K562 (cell line): ENCODE results near the gene RUNX3. TPM values are rescaled to one million over a fixed set of nuclear protein-coding genes. Genes with fewer than 3 reads are reported as not detected.

Experiments
- ATAC-seq: fragments of 200-7000 bp; cut with Tn5 transposase; 3 replicates; pipeline ENCODE4 v1.9.1; 2020; ENCODE audit warnings: moderate library complexity
- BruUV-seq: library from RNA; stranded (reverse); fragments of 400-500 nt; replicated peaks from 2 replicates; lab custom pipeline; 2021; lab: Mats Ljungman, UMichigan
- CTCF ChIA-PET: fragments of 300-600 bp; formaldehyde crosslinking; extraction: SDS; loops from one replicate; lab custom pipeline; 2021; ENCODE audit warnings: low intra/inter-chr PET ratio; lab: Yijun Ruan, JAX
- POLR2A ChIA-PET: fragments of 300-600, 350-650 bp; sonication (Branson Sonifier 250); formaldehyde crosslinking; extraction: SDS; loops from one replicate; lab custom pipeline; 2021; ENCODE audit warnings: antibody characterized with exemption, inconsistent platforms; lab: Yijun Ruan, JAX
- DNase-seq, 4 experiments: peaks; one replicate each; pipeline versions ENCODE4 v3.0.0 to v3.0.0-alpha.2; 2011 to 2018; ENCODE audit warnings: low spot score in 3 of 4, mixed read lengths in 3 of 4; ENCODE audit errors: extremely low read depth in 1 of 4
- FAIRE-seq: peaks from 2 replicates; lab custom pipeline; 2011; peaks lifted over from hg19 to GRCh38; lab: Jason Lieb, UNC
- H2AFZ ChIP-seq: 2 replicates; pipeline ENCODE4 v1.6.0; 2011; ENCODE audit warnings: low read depth, low read length, control low read depth, inconsistent platforms
- H3K27ac ChIP-seq: fragments of 200-600 bp; 3 replicates; pipeline ENCODE4 v1.8.0; 2011; ENCODE audit warnings: low read depth, mild to moderate bottlenecking, control low read depth, inconsistent platforms, low read length, moderate library complexity, mixed read lengths; ENCODE audit errors: extremely low read depth
- H3K27me3 ChIP-seq, 2 experiments: fragments of 300-600 bp in 1 of 2; 2 replicates in 1 of 2; 3 replicates in 1 of 2; pipeline versions ENCODE4 v1.6.0 to v1.8.0; 2011; ENCODE audit warnings: inconsistent platforms in 2 of 2, low read length in 2 of 2, mild to moderate bottlenecking in 1 of 2, mixed read lengths in 1 of 2, moderate library complexity in 1 of 2; ENCODE audit not compliant: control insufficient read depth in 2 of 2, insufficient read depth in 2 of 2
- H3K36me3 ChIP-seq: fragments of 300-600 bp; 3 replicates; pipeline ENCODE4 v1.8.0; 2011; ENCODE audit warnings: mild to moderate bottlenecking, low read length, inconsistent platforms; ENCODE audit not compliant: control insufficient read depth, insufficient read depth
- H3K4me1 ChIP-seq, 2 experiments: fragments of 200-600 bp in 1 of 2; replicated peaks in 1 of 2; 2 replicates in 1 of 2; 3 replicates in 1 of 2; pipeline versions ENCODE4 v1.5.1 to v1.8.0; 2011; ENCODE audit warnings: inconsistent platforms in 2 of 2, low read length in 2 of 2, mild to moderate bottlenecking in 1 of 2, mixed read lengths in 1 of 2, moderate library complexity in 1 of 2; ENCODE audit not compliant: control insufficient read depth in 2 of 2, insufficient read depth in 2 of 2
- H3K4me2 ChIP-seq: 2 replicates; pipeline ENCODE4 v1.6.1; 2011; ENCODE audit warnings: low read length, control low read depth, inconsistent platforms, mixed read lengths; ENCODE audit not compliant: insufficient read depth
- H3K4me3 ChIP-seq: fragments of 200-600 bp; sonication (generic), shearing (Covaris generic); 2 replicates; pipeline ENCODE4 v1.5.1; 2016; ENCODE audit warnings: control low read depth, inconsistent platforms
- H3K79me2 ChIP-seq: fragments of 200-600 bp; 3 replicates; pipeline ENCODE4 v1.8.0; 2011; ENCODE audit warnings: low read length, inconsistent platforms; ENCODE audit not compliant: control insufficient read depth, insufficient read depth
- H3K9ac ChIP-seq, 2 experiments: 2 replicates each; pipeline versions ENCODE4 v1.6.0 to v1.6.1; 2011; ENCODE audit warnings: low read depth in 2 of 2, low read length in 2 of 2, control low read depth in 1 of 2, inconsistent platforms in 1 of 2, mild to moderate bottlenecking in 1 of 2, mixed read lengths in 1 of 2; ENCODE audit not compliant: insufficient read depth in 1 of 2
- H3K9me1 ChIP-seq: one replicate; pipeline ENCODE4 v1.6.0; 2011; ENCODE audit warnings: inconsistent platforms, mild to moderate bottlenecking, low read length, moderate library complexity; ENCODE audit not compliant: control insufficient read depth, insufficient read depth
- H3K9me3 ChIP-seq: replicated peaks from 2 replicates; pipeline ENCODE4 v1.5.1; 2011; ENCODE audit warnings: low read depth, low read length, inconsistent platforms; ENCODE audit not compliant: control insufficient read depth, insufficient read depth
- H4K20me1 ChIP-seq: replicated peaks from 2 replicates; pipeline ENCODE4 v1.6.1; 2011; ENCODE audit warnings: low read length, inconsistent platforms, mixed read lengths; ENCODE audit not compliant: control insufficient read depth, insufficient read depth
- BRCA1 ChIP-seq, 2 experiments: fragments of 450-650 bp in 1 of 2; sonication (generic) in 1 of 2; formaldehyde crosslinking in 1 of 2; IDR thresholded peaks; 2 replicates each; pipeline versions ENCODE4 v1.5.0 to v1.6.1; 2017 to 2020; ENCODE audit warnings: mild to moderate bottlenecking in 1 of 2, missing genetic modification reagents in 1 of 2
- CREB3L1 ChIP-seq: fragments of 450-650 bp; IDR thresholded peaks from 2 replicates; pipeline ENCODE4 v1.6.1; 2014; ENCODE audit warnings: low read depth, mild to moderate bottlenecking, moderate library complexity, borderline replicate concordance
- GABPB2 ChIP-seq: fragments of 250-450 bp; sonication (Bioruptor Pico); conservative IDR thresholded peaks from 2 replicates; pipeline ENCODE4 v1.5.1; 2021; ENCODE audit warnings: mild to moderate bottlenecking
- NEUROD1 ChIP-seq: fragments of 150-350 bp; IDR thresholded peaks from 2 replicates; pipeline ENCODE4 v1.6.1; 2014; ENCODE audit warnings: borderline replicate concordance, low read length, low read depth; ENCODE audit not compliant: partially characterized antibody
- ZNF12 ChIP-seq: sonication (generic); formaldehyde crosslinking; IDR thresholded peaks from 2 replicates; pipeline ENCODE4 v1.4.0; 2020; ENCODE audit warnings: mild to moderate bottlenecking, missing genetic modification reagents
- ZNF584 ChIP-seq: fragments of 200-800 bp; sonication (Bioruptor generic); IDR thresholded peaks from 2 replicates; pipeline ENCODE4 v1.6.1; 2016; ENCODE audit warnings: low read depth, mild to moderate bottlenecking, missing genetic modification characterization, missing compliant biosample characterization
- WGBS: fragments of 100-300 bp; shearing (Covaris generic); methylation state at CpG from one replicate; pipeline ENCODE4 v1.1.6; 2016; ENCODE audit warnings: low coverage, mixed read lengths; ENCODE audit not compliant: insufficient coverage; ENCODE audit errors: missing lambda C conversion rate; 5-methylcytosine and 5-hydroxymethylcytosine counted together
- in situ Hi-C: fragments of 300-500 bp; cut with MboI; formaldehyde crosslinking; loops from 4 replicates; pipeline ENCODE4 v1.15.0; 2018; ENCODE audit warnings: inconsistent platforms, mixed read lengths
- intact Hi-C: fragments of 100-400 bp; cut with micrococcal nuclease; formaldehyde crosslinking; loops from 2 replicates; pipeline ENCODE4 v1.14.2; 2022
- polyA plus RNA-seq, 8 experiments: library from polyadenylated mRNA; depleted of rRNA in 4 of 8; stranded (reverse) in 5 of 8; unstranded in 3 of 8; fragments of >200 nt; fragmentation: Nextera tagmentation in 2 of 8; fragmentation: Illumina TruSeq in 1 of 8; extraction: Ambion mirVana in 2 of 8; extraction: Trizol in 1 of 8; gene quantifications; 2 replicates each; pipeline versions ENCODE4 v1.2.1 to v1.2.3, GENCODE V29; 2011 to 2014; ENCODE audit warnings: inconsistent platforms in 1 of 8, missing spikeins in 1 of 8
- total RNA-seq, 7 experiments: library from RNA; depleted of rRNA in 6 of 7; stranded (reverse); fragments of >200 nt in 6 of 7; fragmentation: Illumina TruSeq in 2 of 7; extraction: Trizol in 2 of 7; gene quantifications; 2 replicates each; pipeline versions ENCODE4 v1.2.1 to v1.2.3, GENCODE V29; 2011 to 2021; ENCODE audit warnings: low replicate concordance in 1 of 7

RUNX3 gene
- total and polyA plus RNA-seq, 9 of the 15 experiments (the other 6 are each of a cell fraction or from before 2014, with no cell fraction given): 0.01 to 0.64 (median 0.09) TPM

- intact Hi-C loops: loop anchor here (2.0 to 5.0 kb wide), 2 partner anchors 104 to 167 kb away; no protein-coding TSS in a partner anchor
- in situ Hi-C loops: loop anchor here (5.0 kb wide), 1 partner anchor 169 kb away; no protein-coding TSS in a partner anchor
- CTCF ChIA-PET: interaction anchor here (1.6 to 2.2 kb wide), 2 partner anchors 104 to 168 kb away, joined by 5 to 20 read pairs; no protein-coding TSS in a partner anchor
- TF ChIP-seq NEUROD1: no peak
- TF ChIP-seq BRCA1 (IDR thresholded peaks at IDR 0.05): no peak
- no peak for TF ChIP-seq BRCA1 (CRISPR knock-in tag; IDR thresholded peaks at IDR 0.05)
- no peak for TF ChIP-seq ZNF584 (CRISPR knock-in tag)
- TF ChIP-seq GABPB2 (CRISPR knock-in tag): no peak
- no peak for TF ChIP-seq ZNF12 (CRISPR knock-in tag)
- TF ChIP-seq CREB3L1: peak; percentile 22; the same call in 1 of the 2 replicates
- TF ChIP-seq, all 486 proteins: peak for 1
- no peaks in the 10 kb centered on the region for H3K9me1 ChIP-seq
- H3K27me3 ChIP-seq: peaks cover 43 to 91% of the 10 kb centered on the region in 2 experiments
- no peak overlapping the region for H3K4me2 ChIP-seq
- no peaks in the 10 kb centered on the region for H3K79me2 ChIP-seq
- no TSS peak for BruUV-seq
- H3K36me3 ChIP-seq: no peaks in the 10 kb centered on the region
- peaks cover 0 to 34% of the 10 kb centered on the region in 2 experiments; a peak in 2 of 5 replicates for H3K4me1 ChIP-seq
- no peak overlapping the region for H3K9ac ChIP-seq
- H3K4me3 ChIP-seq: no peak overlapping the region
- no peak overlapping the region for H3K27ac ChIP-seq
- 7% methylated on average over 12 of the region's 12 CpGs for WGBS
- no peak for FAIRE-seq
- ATAC-seq: peak; percentile 22; the same call in 1 of the 3 replicates
- no peaks in the 10 kb centered on the region for H3K9me3 ChIP-seq
- DNase-seq: no peak
- POLR2A ChIA-PET: interaction anchor here (0.5 to 0.6 kb wide), 2 partner anchors 20 to 1308 kb away, joined by 4 read pairs; no protein-coding TSS in a partner anchor
- H4K20me1 ChIP-seq: peaks cover 25% of the 10 kb centered on the region
- H2AFZ ChIP-seq: no peak overlapping the region
These were observed 3.4 kb upstream of the RUNX3 start for GRCh38 chr1:24933468-24933867.
